ENCODE measurements around the gene RASSF5. TPM values are rescaled to one million over a fixed set of nuclear protein-coding genes. Genes with fewer than 3 reads are reported as not detected.

RASSF5 gene
- total RNA-seq, 4 donors from 2014 or later, result 14.0 to 16.4 (median 14.5) TPM

DNA sequence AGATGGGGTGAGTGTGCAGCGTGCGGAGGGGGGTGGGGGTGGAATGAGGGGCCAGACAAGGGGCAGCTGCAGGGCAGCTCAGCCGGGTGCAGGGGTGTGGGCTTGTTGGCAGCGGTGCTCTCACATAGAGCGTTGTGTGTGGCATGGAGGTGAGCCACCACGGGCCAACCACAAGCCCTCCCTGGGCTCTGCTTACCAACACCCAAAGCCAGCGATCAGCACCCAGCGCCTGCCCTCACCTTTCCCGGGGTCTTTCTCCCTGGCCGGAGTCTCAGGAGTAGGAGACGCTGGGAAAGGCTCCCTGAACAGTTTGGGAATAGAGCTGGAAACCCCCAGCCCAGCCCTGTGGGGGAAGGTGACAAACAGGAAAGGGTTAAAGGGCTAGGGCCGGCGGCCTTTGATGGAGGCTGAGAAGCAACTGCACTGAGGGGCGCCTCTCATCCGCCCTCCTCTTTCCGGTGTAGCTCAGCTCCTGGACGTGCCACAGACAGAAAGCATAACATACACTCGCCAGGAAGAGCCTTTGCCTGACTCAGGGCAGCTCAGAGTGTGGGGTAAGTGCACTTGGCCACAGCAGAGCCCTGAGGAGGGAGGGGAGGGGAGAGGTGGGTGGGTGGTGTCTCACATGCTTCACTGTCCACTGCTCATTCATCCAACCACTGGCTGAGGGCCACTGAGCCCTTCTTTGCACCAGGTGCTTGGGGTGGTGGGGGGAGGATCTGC, 36.5 kb upstream of the RASSF5 start:
- intact Hi-C loops (cut with DNase I), result no loop called here

DNA sequence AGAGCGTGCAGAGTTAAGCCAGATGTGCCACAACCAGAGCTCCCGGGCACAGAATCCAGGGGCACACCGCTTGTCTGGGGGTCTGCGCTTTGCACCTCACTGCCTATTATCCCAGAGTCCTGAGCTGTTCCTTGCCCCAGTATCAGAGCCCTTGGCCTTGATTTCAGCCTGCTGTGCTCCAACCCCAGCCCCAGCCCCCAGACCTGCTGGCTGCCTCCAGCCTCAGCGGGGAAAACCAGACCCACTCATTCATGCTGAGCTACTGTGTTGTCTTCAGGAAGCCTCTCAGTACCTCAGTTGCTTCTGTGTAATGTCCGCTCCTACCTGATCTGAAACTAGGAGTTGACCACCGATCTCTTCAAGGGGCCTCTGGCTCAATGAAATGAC, 35.9 kb upstream of the RASSF5 start:
- H3K27ac ChIP-seq, result peak overlapping the region in 2 of 3 donors; percentile 6 to 66
- 37 to 59% methylated on average over 3 to 7 of the region's 7 CpGs for WGBS, 2 donors
- no peak overlapping the region for H3K4me3 ChIP-seq (replicated peaks in 1 of 3)
- no peaks in the 10 kb centered on the region for H3K9me3 ChIP-seq
- no peak for TF ChIP-seq POLR2A (IDR thresholded peaks at IDR 0.05)
- TF ChIP-seq, protein P1, sequence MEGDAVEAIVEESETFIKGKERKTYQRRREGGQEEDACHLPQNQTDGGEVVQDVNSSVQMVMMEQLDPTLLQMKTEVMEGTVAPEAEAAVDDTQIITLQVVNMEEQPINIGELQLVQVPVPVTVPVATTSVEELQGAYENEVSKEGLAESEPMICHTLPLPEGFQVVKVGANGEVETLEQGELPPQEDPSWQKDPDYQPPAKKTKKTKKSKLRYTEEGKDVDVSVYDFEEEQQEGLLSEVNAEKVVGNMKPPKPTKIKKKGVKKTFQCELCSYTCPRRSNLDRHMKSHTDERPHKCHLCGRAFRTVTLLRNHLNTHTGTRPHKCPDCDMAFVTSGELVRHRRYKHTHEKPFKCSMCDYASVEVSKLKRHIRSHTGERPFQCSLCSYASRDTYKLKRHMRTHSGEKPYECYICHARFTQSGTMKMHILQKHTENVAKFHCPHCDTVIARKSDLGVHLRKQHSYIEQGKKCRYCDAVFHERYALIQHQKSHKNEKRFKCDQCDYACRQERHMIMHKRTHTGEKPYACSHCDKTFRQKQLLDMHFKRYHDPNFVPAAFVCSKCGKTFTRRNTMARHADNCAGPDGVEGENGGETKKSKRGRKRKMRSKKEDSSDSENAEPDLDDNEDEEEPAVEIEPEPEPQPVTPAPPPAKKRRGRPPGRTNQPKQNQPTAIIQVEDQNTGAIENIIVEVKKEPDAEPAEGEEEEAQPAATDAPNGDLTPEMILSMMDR (IDR thresholded peaks at IDR 0.05), result no peak
- DNase-seq, result no peak
- no peaks in the 10 kb centered on the region for H3K27me3 ChIP-seq
- intact Hi-C loops (cut with DNase I), result no loop called here
- peaks cover 21 to 43% of the 10 kb centered on the region in 2 donors for H3K4me1 ChIP-seq
- H3K36me3 ChIP-seq, result no peaks in the 10 kb centered on the region

More for the DNA sequence above, 36.5 kb upstream of the RASSF5 start:
- WGBS, 2 donors, result 0 to 3% methylated on average over 16 to 17 of the region's 18 CpGs
- Histone ChIP-seq H3K9me3 (no peaks in the 10 kb centered on the region), H3K27ac (peak overlapping the region; percentile 59 to 79 (median 66)), H3K4me1 (peaks cover 21 to 43% of the 10 kb centered on the region in 2 donors), H3K36me3 (no peaks in the 10 kb centered on the region), H3K4me3 (replicated peaks in 1 of 3) (peak overlapping the region in 2 of 3 donors; percentile 41 to 67), H3K27me3 (no peaks in the 10 kb centered on the region)
- DNase-seq, result peak; percentile 76 to 87
- TF ChIP-seq, protein P1 (IDR thresholded peaks at IDR 0.05), result no peak
- peak in 1 of 2 donors; percentile 48 for TF ChIP-seq POLR2A (IDR thresholded peaks at IDR 0.05)

DNA sequence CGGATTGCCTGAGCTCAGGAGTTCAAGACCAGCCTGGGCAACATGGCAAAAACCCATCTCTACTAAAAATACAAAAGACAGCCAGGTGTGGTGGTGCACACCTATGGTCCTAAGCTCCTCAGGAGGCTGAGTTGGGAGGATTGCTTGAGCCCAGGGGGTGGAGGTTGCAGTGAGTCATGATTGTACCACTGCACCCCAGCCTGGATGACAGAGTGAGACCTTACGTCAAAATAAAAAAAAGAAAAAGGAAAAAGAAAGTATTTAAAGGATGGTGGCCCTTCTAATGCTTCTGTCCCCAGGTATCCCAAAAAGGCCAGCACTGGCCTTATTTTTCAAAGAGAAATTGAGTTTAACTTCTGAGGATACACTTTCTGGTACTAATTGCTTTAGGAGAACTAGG, 35.3 kb upstream of the RASSF5 start:
- no peak overlapping the region for H3K4me3 ChIP-seq (replicated peaks in 1 of 3)
- H3K36me3 ChIP-seq, result no peaks in the 10 kb centered on the region
- TF ChIP-seq, protein P1 (IDR thresholded peaks at IDR 0.05), result no peak
- no peak for TF ChIP-seq POLR2A (IDR thresholded peaks at IDR 0.05)
- peaks cover 21 to 43% of the 10 kb centered on the region in 2 donors for H3K4me1 ChIP-seq
- H3K9me3 ChIP-seq, result no peaks in the 10 kb centered on the region
- 92 to 99% methylated on average over 2 of the region's 2 CpGs for WGBS, 2 donors
- H3K27ac ChIP-seq, result no peak overlapping the region
- no peaks in the 10 kb centered on the region for H3K27me3 ChIP-seq
- DNase-seq, result no peak
- intact Hi-C loops (cut with DNase I), result no loop called here

DNA sequence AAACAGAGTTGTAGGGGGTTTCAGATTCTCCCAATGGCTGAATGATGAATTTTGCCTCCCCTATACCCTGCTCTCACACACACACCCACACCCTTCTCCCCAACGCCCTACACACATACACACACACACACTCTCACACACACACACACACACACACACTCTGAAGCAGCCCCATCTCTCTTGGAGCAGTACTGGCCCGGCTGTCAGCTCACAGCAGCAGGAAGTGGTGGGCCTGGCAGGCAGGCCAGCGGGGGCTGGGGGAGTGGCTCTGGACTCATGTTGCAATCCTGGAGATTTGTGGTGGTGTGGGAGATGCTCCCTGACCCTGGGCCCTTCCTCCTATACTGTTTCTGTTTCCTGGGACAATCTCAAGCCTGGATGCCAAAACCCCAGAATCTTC, 34.9 kb upstream of the RASSF5 start:
- 46 to 60% methylated on average over 3 of the region's 3 CpGs for WGBS, 2 donors

DNA sequence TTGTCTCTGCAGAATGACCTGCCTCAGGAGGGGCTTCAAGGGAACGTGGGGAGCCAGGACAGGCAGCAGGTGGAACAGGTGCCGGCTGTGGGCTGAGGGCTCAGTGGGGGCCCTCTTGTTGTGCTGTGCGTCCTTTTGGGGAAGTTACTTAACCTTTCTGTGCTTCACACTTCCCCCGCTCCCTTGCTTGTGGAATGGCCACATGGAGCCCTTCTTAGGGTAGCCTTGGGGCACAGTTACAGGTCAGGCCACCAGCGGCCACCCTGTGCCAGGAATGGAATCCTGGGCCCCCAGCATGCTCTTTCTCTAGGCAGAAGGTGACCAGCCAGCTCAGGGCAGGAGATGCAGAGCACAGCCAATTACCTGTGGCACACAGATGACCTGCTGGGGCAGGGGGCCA, 34.4 kb upstream of the RASSF5 start:
- no peaks in the 10 kb centered on the region for H3K27me3 ChIP-seq
- intact Hi-C loops (cut with DNase I), result no loop called here
- TF ChIP-seq POLR2A (IDR thresholded peaks at IDR 0.05), result no peak
- TF ChIP-seq, protein P1 (IDR thresholded peaks at IDR 0.05), result no peak
- no peak overlapping the region for H3K27ac ChIP-seq
- DNase-seq, result no peak
- peaks cover 21 to 38% of the 10 kb centered on the region in 2 donors for H3K4me1 ChIP-seq
- no peak overlapping the region for H3K4me3 ChIP-seq (replicated peaks in 1 of 3)
- H3K36me3 ChIP-seq, result no peaks in the 10 kb centered on the region
- 0 to 100% methylated on average over 1 to 2 of the region's 5 CpGs for whole genome bisulfite sequencing, 2 donors
- no peaks in the 10 kb centered on the region for H3K9me3 ChIP-seq

More for the DNA sequence above, 34.9 kb upstream of the RASSF5 start:
- DNase-seq, result no peak
- Histone ChIP-seq H3K27ac (no peak overlapping the region), H3K9me3 (no peaks in the 10 kb centered on the region), H3K4me3 (replicated peaks in 1 of 3) (no peak overlapping the region), H3K27me3 (no peaks in the 10 kb centered on the region), H3K4me1 (peaks cover 21 to 42% of the 10 kb centered on the region in 2 donors), H3K36me3 (no peaks in the 10 kb centered on the region)
- intact Hi-C loops (cut with DNase I), result no loop called here
- TF ChIP-seq, protein P1 (IDR thresholded peaks at IDR 0.05), result no peak
- no peak for TF ChIP-seq POLR2A (IDR thresholded peaks at IDR 0.05)
